Occipital lobe (tissue), 2 donors: ENCODE results near the gene ARHGAP25. TPM values are rescaled to one million over a fixed set of nuclear protein-coding genes. Genes with fewer than 3 reads are reported as not detected.

ENCODE experiments used
- DNase-seq: peaks from one replicate; lab custom pipeline; 2025; lab: John Stamatoyannopoulos, UW
- total RNA-seq: library from RNA; depleted of rRNA; stranded (reverse); fragments of >200 nt; gene quantifications from one replicate; pipeline ENCODE4 v1.2.3, GENCODE V29; 2014

ARHGAP25 gene
- total RNA-seq = 2.0 TPM

GRCh38 chr2:68734688-68735525 lies at the start of gene ARHGAP25:
ARHGAP25 (plus strand) TSS chr2:68734811; CDS start chr2:68735200, 389 bp downstream.
- DNase-seq = no peak

GRCh38 chr2:68686178-68686577 lies 48.4 kb upstream of the ARHGAP25 start:
- DNase-seq = no peak

- DNase-seq = no peak
These were observed 47.6 kb upstream of the ARHGAP25 start for GRCh38 chr2:68687018-68687417.

- DNase-seq = no peak
These were observed 44.8 kb upstream of the ARHGAP25 start for GRCh38 chr2:68689553-68690537.

- DNase-seq = no peak
These were observed 43.8 kb upstream of the ARHGAP25 start for GRCh38 chr2:68690851-68691250.

- no peak for DNase-seq
These were observed 42.1 kb upstream of the ARHGAP25 start for GRCh38 chr2:68692511-68692910.

- no peak for DNase-seq
These were observed 40.7 kb upstream of the ARHGAP25 start for GRCh38 chr2:68693951-68694350.

- no peak for DNase-seq
These were observed 38.6 kb upstream of the ARHGAP25 start for GRCh38 chr2:68695971-68696370.

GRCh38 chr2:68696554-68696953 lies 38.1 kb upstream of the ARHGAP25 start:
- no peak for DNase-seq

- no peak for DNase-seq
These were observed 35.8 kb upstream of the ARHGAP25 start for GRCh38 chr2:68698567-68699377.

- DNase-seq = no peak
These were observed 34.1 kb upstream of the ARHGAP25 start for GRCh38 chr2:68700560-68700959.

- DNase-seq = no peak
These were observed 28.0 kb upstream of the ARHGAP25 start for GRCh38 chr2:68706637-68707036.

GRCh38 chr2:68708629-68709028 lies 26.0 kb upstream of the ARHGAP25 start:
- DNase-seq = no peak

- DNase-seq = no peak
These were observed 25.1 kb upstream of the ARHGAP25 start for GRCh38 chr2:68709421-68709911.

GRCh38 chr2:68710336-68710735 lies 24.3 kb upstream of the ARHGAP25 start:
- DNase-seq = no peak

GRCh38 chr2:68710756-68711155 lies 23.9 kb upstream of the ARHGAP25 start:
- DNase-seq = no peak

GRCh38 chr2:68714866-68715265 lies 19.7 kb upstream of the ARHGAP25 start:
- DNase-seq = no peak

- DNase-seq = no peak
These were observed 19.1 kb upstream of the ARHGAP25 start for GRCh38 chr2:68715353-68716041.

GRCh38 chr2:68716604-68717304 lies 17.9 kb upstream of the ARHGAP25 start:
- DNase-seq = no peak

- no peak for DNase-seq
These were observed 17.3 kb upstream of the ARHGAP25 start for GRCh38 chr2:68717305-68717661.
